CD8-positive, alpha-beta memory T cell (primary cell): ENCODE results near the gene POGLUT2. TPM values are rescaled to one million over a fixed set of nuclear protein-coding genes. Genes with fewer than 3 reads are reported as not detected.

Experiments
- CTCF ChIA-PET: fragments of 350-600 bp; sonication (Branson Sonifier 250); formaldehyde crosslinking; loops from one replicate; lab custom pipeline; 2021; ENCODE audit warnings: antibody characterized with exemption; lab: Charles Lee
- POLR2A ChIA-PET: fragments of 350-600 bp; sonication (Branson Sonifier 250); formaldehyde crosslinking; loops from one replicate; lab custom pipeline; 2021; ENCODE audit warnings: antibody characterized with exemption; lab: Charles Lee
- DNase-seq, 5 donors: peaks; one replicate each; pipeline versions ENCODE4 v3.0.0 to v3.0.0-alpha.2; 2020 to 2022; ENCODE audit warnings: mixed read lengths in 1 of 5
- H3K27ac ChIP-seq: one replicate; pipeline ENCODE4 v1.7.0; 2013; ENCODE audit warnings: low read depth, mild to moderate bottlenecking, low read length, moderate library complexity
- H3K27me3 ChIP-seq: 2 replicates; pipeline ENCODE4 v1.7.0; 2013; ENCODE audit warnings: low read length, mild to moderate bottlenecking; ENCODE audit not compliant: insufficient read depth, poor library complexity, severe bottlenecking
- H3K36me3 ChIP-seq: 2 replicates; pipeline ENCODE4 v1.7.0; 2013; ENCODE audit warnings: mild to moderate bottlenecking, low read length, moderate library complexity; ENCODE audit not compliant: insufficient read depth
- H3K4me1 ChIP-seq: 2 replicates; pipeline ENCODE4 v1.7.0; 2013; ENCODE audit warnings: mild to moderate bottlenecking, low read length, moderate library complexity; ENCODE audit not compliant: insufficient read depth
- H3K4me3 ChIP-seq: 2 replicates; pipeline ENCODE4 v1.7.0; 2013; ENCODE audit warnings: mild to moderate bottlenecking, low read length
- H3K9me3 ChIP-seq: 2 replicates; pipeline ENCODE4 v1.7.0; 2013; ENCODE audit warnings: mild to moderate bottlenecking, low read length
- H3K27ac Mint-ChIP-seq, 8 donors: one replicate each; pipeline ENCODE4 v1.8.0; 2020 to 2021; ENCODE audit warnings: mixed read lengths in 8 of 8, mild to moderate bottlenecking in 6 of 8, inconsistent platforms in 3 of 8, moderate library complexity in 3 of 8
- H3K27me3 Mint-ChIP-seq, 2 donors: one replicate each; pipeline ENCODE4 v1.8.0; 2020 to 2021; ENCODE audit warnings: mixed read lengths in 2 of 2, mild to moderate bottlenecking in 1 of 2, moderate library complexity in 1 of 2
- H3K36me3 Mint-ChIP-seq, 3 donors: one replicate each; pipeline ENCODE4 v1.8.0; 2020 to 2021; ENCODE audit warnings: mixed read lengths in 3 of 3, inconsistent platforms in 1 of 3, mild to moderate bottlenecking in 1 of 3
- H3K4me1 Mint-ChIP-seq, 3 donors: one replicate each; pipeline ENCODE4 v1.8.0; 2020 to 2021; ENCODE audit warnings: mixed read lengths in 3 of 3, inconsistent platforms in 1 of 3, mild to moderate bottlenecking in 1 of 3
- H3K4me3 Mint-ChIP-seq, 7 donors: one replicate each; pipeline ENCODE4 v1.8.0; 2020 to 2021; ENCODE audit warnings: mixed read lengths in 7 of 7, mild to moderate bottlenecking in 6 of 7, moderate library complexity in 4 of 7, inconsistent platforms in 2 of 7
- H3K9me3 Mint-ChIP-seq, 5 donors: one replicate each; pipeline ENCODE4 v1.8.0; 2020 to 2022; ENCODE audit warnings: mixed read lengths in 5 of 5, mild to moderate bottlenecking in 3 of 5, moderate library complexity in 2 of 5, inconsistent platforms in 1 of 5
- polyA plus RNA-seq: library from polyadenylated mRNA; unstranded; fragments of 300-500 nt; fragmentation: Illumina TruSeq; gene quantifications from one replicate; pipeline ENCODE4 v1.2.3, GENCODE V29; 2021
- total RNA-seq, 2 experiments: library from RNA; stranded (reverse); gene quantifications; one replicate each; pipeline ENCODE4 v1.2.3, GENCODE V29; 2021

Gene POGLUT2
- total and polyA plus RNA-seq, 3 experiments from 2014 or later, result 2.5 to 15.8 (median 13.5) TPM

DNA sequence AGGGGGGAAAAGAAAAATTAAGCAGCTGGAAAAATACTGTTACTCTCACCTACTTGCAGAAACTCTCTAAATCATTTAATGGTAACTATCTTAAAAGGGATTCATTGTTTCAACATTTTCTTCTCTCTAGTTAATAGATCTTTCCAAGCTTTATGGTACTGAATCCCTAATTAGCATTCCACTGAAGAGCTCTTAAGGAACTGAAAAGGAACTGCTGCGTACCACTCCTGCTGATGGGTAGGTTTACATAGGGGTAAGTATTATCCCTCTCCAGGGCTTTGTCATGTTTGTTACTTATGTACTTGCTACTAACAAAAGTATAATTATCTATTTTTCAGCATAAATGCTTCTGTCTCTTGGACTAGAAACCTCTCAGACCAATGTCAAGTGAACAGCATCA lies 37.7 kb downstream of the POGLUT2 start:
- ChIA-PET POLR2A (no interaction called here), CTCF (interaction anchor here (0.6 kb wide), 1 partner anchor 103 kb away, joined by 3 read pairs; no protein-coding TSS in a partner anchor)
- Histone ChIP-seq H3K4me3 (no peak overlapping the region), H3K27ac (no peak overlapping the region), H3K27me3 (no peaks in the 10 kb centered on the region), H3K36me3 (no peaks in the 10 kb centered on the region), H3K4me1 (no peaks in the 10 kb centered on the region), H3K9me3 (no peaks in the 10 kb centered on the region)
- H3K9me3 Mint-ChIP-seq, result no peaks in the 10 kb centered on the region
- peaks cover 2 to 5% of the 10 kb centered on the region in 2 donors for H3K27me3 Mint-ChIP-seq
- H3K4me1 Mint-ChIP-seq, result no peaks in the 10 kb centered on the region
- no peak for DNase-seq
- peaks cover 0 to 2% (median 1%) of the 10 kb centered on the region in 3 donors for H3K36me3 Mint-ChIP-seq
- no peak overlapping the region for H3K4me3 Mint-ChIP-seq
- H3K27ac Mint-ChIP-seq, result no peak overlapping the region

DNA sequence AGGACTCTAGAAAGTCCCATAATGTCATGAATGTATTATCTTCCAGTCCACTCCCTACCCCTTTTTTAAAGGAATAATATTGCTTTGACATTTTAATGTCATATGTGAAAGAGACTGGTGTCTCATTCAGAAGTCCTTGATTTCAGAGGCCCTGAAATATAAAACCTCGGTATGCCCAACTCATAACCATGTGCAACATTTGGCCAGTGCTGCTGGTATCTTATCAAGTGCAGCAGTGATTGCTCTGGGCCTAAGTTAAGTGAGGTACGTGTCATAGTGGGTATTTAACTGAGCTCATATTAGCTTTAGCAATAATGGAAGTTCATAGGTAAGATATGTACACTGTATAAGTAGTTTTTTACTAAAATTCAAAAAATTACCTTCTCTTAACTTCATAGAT lies 39.9 kb downstream of the POGLUT2 start:
- H3K4me1 Mint-ChIP-seq, result no peaks in the 10 kb centered on the region
- H3K9me3 Mint-ChIP-seq, result no peaks in the 10 kb centered on the region
- DNase-seq, result no peak
- Histone ChIP-seq H3K27me3 (no peaks in the 10 kb centered on the region), H3K4me1 (no peaks in the 10 kb centered on the region), H3K9me3 (no peaks in the 10 kb centered on the region), H3K36me3 (no peaks in the 10 kb centered on the region), H3K4me3 (no peak overlapping the region), H3K27ac (no peak overlapping the region)
- no peak overlapping the region for H3K4me3 Mint-ChIP-seq
- H3K27ac Mint-ChIP-seq, result no peak overlapping the region
- peaks cover 0 to 2% (median 0%) of the 10 kb centered on the region in 3 donors for H3K36me3 Mint-ChIP-seq
- CTCF ChIA-PET, result no interaction called here
- H3K27me3 Mint-ChIP-seq, result peaks cover 2 to 5% of the 10 kb centered on the region in 2 donors
- POLR2A ChIA-PET, result no interaction called here

DNA sequence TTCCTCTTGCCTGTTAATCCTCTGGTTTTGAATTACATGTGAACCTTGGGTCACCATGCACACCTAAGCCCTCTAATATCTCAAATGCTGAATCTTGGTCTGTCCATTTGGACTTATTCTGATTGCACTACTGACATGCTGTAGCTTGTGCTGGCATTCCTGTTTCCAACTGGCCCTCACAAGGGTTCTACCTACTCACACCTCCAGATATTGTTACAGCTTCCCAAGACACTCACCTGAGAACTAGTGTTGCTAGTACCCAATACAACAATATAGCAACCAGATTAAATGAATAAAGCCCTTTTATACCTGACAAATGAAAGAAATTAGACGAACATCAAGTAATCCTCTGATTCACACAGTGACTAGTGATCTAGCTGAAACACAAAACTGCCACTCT lies 41.8 kb downstream of the POGLUT2 start:
- ChIA-PET CTCF (interaction anchor here (2.1 kb wide), 1 partner anchor 43 kb away, joined by 5 read pairs; no protein-coding TSS in a partner anchor), POLR2A (no interaction called here)
- no peaks in the 10 kb centered on the region for H3K4me1 Mint-ChIP-seq
- no peak overlapping the region for H3K4me3 ChIP-seq
- no peaks in the 10 kb centered on the region for H3K27me3 ChIP-seq
- H3K36me3 ChIP-seq, result no peaks in the 10 kb centered on the region
- no peaks in the 10 kb centered on the region for H3K9me3 Mint-ChIP-seq
- H3K27ac ChIP-seq, result no peak overlapping the region
- H3K9me3 ChIP-seq, result no peaks in the 10 kb centered on the region
- peaks cover 0 to 3% (median 3%) of the 10 kb centered on the region in 3 donors for H3K36me3 Mint-ChIP-seq
- no peak for DNase-seq
- peaks cover 5% of the 10 kb centered on the region in 2 donors for H3K27me3 Mint-ChIP-seq
- no peak overlapping the region for H3K4me3 Mint-ChIP-seq
- H3K4me1 ChIP-seq, result no peaks in the 10 kb centered on the region
- H3K27ac Mint-ChIP-seq, result no peak overlapping the region

DNA sequence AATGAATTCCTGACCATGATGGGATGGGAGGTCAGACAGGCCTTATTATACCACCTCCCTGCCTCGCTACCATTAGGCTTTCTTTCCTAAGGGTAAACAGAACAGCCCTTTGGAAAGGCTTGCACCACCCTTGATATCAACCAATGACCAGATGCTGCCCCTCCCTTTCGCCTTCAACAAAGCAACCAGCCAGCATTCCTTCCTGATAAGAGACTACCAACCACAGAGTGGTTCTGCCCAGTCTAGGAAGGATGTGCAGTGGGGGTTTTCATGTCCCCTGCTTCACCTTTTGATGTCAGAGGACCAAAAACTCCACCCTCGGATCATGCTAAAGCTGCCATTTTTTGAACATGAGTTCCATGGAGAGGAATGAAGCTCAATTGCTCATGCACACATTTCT lies 46.9 kb downstream of the POGLUT2 start:
- ChIA-PET POLR2A (no interaction called here), CTCF (no interaction called here)
- no peak for DNase-seq
- H3K9me3 Mint-ChIP-seq, result peaks cover 0 to 1% (median 0%) of the 10 kb centered on the region in 5 donors
- H3K27me3 Mint-ChIP-seq, result peaks cover 13 to 38% of the 10 kb centered on the region in 2 donors
- Histone ChIP-seq H3K4me1 (no peaks in the 10 kb centered on the region), H3K4me3 (no peak overlapping the region), H3K27me3 (no peaks in the 10 kb centered on the region), H3K9me3 (no peaks in the 10 kb centered on the region), H3K36me3 (no peaks in the 10 kb centered on the region), H3K27ac (no peak overlapping the region)
- H3K4me1 Mint-ChIP-seq, result no peaks in the 10 kb centered on the region
- H3K4me3 Mint-ChIP-seq, result no peak overlapping the region
- peaks cover 0 to 16% (median 3%) of the 10 kb centered on the region in 3 donors for H3K36me3 Mint-ChIP-seq
- H3K27ac Mint-ChIP-seq, result peak overlapping the region in 1 of 8 donors; percentile 35

DNA sequence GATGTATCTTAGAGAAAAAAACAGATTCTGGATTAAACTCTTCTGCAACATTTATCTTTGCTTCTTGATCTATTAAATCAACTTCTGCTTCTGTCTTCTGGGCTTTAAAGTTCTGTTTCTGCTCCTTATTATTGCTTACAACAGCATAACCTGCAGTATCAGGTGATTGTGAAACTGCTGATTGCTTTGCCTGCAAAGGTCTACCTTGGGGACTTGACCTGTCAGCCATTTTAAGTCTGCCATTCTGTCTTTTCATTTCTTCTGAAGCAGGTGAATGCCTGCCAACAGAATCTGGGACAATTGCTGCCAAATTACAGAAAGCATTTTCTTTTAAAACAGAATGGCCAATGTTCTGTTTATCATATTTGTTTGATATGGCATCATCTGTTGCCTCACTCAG lies 56.3 kb downstream of the POGLUT2 start:
- no peak overlapping the region for H3K4me3 Mint-ChIP-seq
- H3K27me3 Mint-ChIP-seq, result peaks cover 11 to 40% of the 10 kb centered on the region in 2 donors
- CTCF ChIA-PET, result no interaction called here

DNA sequence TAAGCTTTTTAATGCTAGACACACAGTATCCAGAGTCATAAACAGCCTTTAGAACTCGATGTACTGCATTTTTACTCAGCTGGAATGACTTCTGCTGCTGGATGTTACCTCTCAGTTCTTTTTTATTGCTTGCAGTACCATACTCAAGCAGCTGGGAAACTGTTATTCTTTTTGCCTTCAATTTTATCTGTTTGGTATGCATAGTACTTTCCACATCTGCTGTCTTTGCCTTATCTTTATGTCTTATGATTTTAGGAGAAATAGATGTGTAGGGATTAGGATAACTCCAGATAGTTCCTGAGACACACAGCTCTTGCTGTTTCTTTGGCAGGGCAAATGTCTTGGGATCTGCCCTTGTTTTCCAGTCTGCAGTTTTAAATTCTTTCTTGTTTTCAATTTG lies 56.7 kb downstream of the POGLUT2 start:
- Histone ChIP-seq H3K9me3 (no peaks in the 10 kb centered on the region), H3K27ac (no peak overlapping the region), H3K4me1 (no peaks in the 10 kb centered on the region), H3K27me3 (peaks cover 8% of the 10 kb centered on the region), H3K36me3 (no peaks in the 10 kb centered on the region), H3K4me3 (no peak overlapping the region)
- Mint-ChIP-seq H3K27me3 (peaks cover 11 to 38% of the 10 kb centered on the region in 2 donors), H3K9me3 (peaks cover 0 to 4% (median 2%) of the 10 kb centered on the region in 5 donors), H3K36me3 (peaks cover 0 to 12% (median 0%) of the 10 kb centered on the region in 3 donors), H3K4me3 (no peak overlapping the region), H3K27ac (no peak overlapping the region), H3K4me1 (no peaks in the 10 kb centered on the region)
- ChIA-PET CTCF (no interaction called here), POLR2A (interaction anchor here (0.5 kb wide), 1 partner anchor 117 kb away, joined by 10 read pairs; no protein-coding TSS in a partner anchor)
- no peak for DNase-seq

More for the DNA sequence above, 56.3 kb downstream of the POGLUT2 start:
- Histone ChIP-seq H3K4me3 (no peak overlapping the region), H3K4me1 (no peaks in the 10 kb centered on the region), H3K27ac (no peak overlapping the region), H3K9me3 (no peaks in the 10 kb centered on the region), H3K36me3 (no peaks in the 10 kb centered on the region), H3K27me3 (peaks cover 8% of the 10 kb centered on the region)
- H3K9me3 Mint-ChIP-seq, result peaks cover 0 to 4% (median 2%) of the 10 kb centered on the region in 5 donors
- no peak overlapping the region for H3K27ac Mint-ChIP-seq
- POLR2A ChIA-PET, result no interaction called here
- no peak for DNase-seq
- no peaks in the 10 kb centered on the region for H3K4me1 Mint-ChIP-seq
- peaks cover 0 to 12% (median 0%) of the 10 kb centered on the region in 3 donors for H3K36me3 Mint-ChIP-seq

Other genes with a start within 250 kb of the POGLUT2 start
- 10 to 100 TPM; 74.0 to 77.7 TPM for gene TPP2, start 202.0 kb downstream of the POGLUT2 start, total RNA-seq
- gene TPP2, start 202.0 kb downstream of the POGLUT2 start, polyA plus RNA-seq, result 63.5 TPM
- not detected for gene METTL21C, start 103.9 kb downstream of the POGLUT2 start, total RNA-seq
- not detected for gene METTL21C, start 103.9 kb downstream of the POGLUT2 start, polyA plus RNA-seq
- 10 to 100 TPM; 58.5 to 64.3 TPM for gene TEX30, start 25.2 kb downstream of the POGLUT2 start, total RNA-seq
- gene TEX30, start 25.2 kb downstream of the POGLUT2 start, polyA plus RNA-seq, result 22.0 TPM
- gene BIVM, start 143 bp upstream of the POGLUT2 start, total RNA-seq, result 10 to 100 TPM; 14.6 to 16.0 TPM
- 14.2 TPM for gene BIVM, start 143 bp upstream of the POGLUT2 start, polyA plus RNA-seq
- 10 to 100 TPM; 48.0 to 48.8 TPM for gene ERCC5, start 47.1 kb upstream of the POGLUT2 start, total RNA-seq
- 60.3 TPM for gene ERCC5, start 47.1 kb upstream of the POGLUT2 start, polyA plus RNA-seq